Karpas-422 (cell line): ENCODE measurements around the gene GSTM1. TPM values are rescaled to one million over a fixed set of nuclear protein-coding genes. Genes with fewer than 3 reads are reported as not detected.

Experiments used
- DNase-seq: peaks from one replicate; pipeline ENCODE4 v3.0.0-alpha.2; 2015
- H2AFZ ChIP-seq: fragments of 200-600 bp; sonication (generic); 2 replicates; pipeline ENCODE4 v1.6.1; 2014; ENCODE audit warnings: antibody characterized with exemption, low read length, mixed read lengths
- H3K27ac ChIP-seq: fragments of 200-600 bp; sonication (generic); 2 replicates; pipeline ENCODE4 v1.5.1; 2014; ENCODE audit warnings: mild to moderate bottlenecking, low read length, moderate library complexity
- H3K27me3 ChIP-seq: fragments of 200-600 bp; sonication (generic); 2 replicates; pipeline ENCODE4 v1.6.1; 2014; ENCODE audit warnings: low read length, mixed read lengths
- H3K36me3 ChIP-seq: fragments of 200-600 bp; sonication (generic); 2 replicates; pipeline ENCODE4 v1.6.1; 2014; ENCODE audit warnings: low read length, mixed read lengths; ENCODE audit not compliant: insufficient read depth
- H3K4me1 ChIP-seq: fragments of 200-600 bp; sonication (generic); 2 replicates; pipeline ENCODE4 v1.6.1; 2014; ENCODE audit warnings: mild to moderate bottlenecking, low read length, mixed read lengths
- H3K4me2 ChIP-seq: fragments of 200-600 bp; sonication (generic); 2 replicates; pipeline ENCODE4 v1.6.1; 2014; ENCODE audit warnings: low read length, low read depth, mild to moderate bottlenecking; ENCODE audit not compliant: poor library complexity, severe bottlenecking
- H3K4me3 ChIP-seq: fragments of 200-600 bp; sonication (generic); 2 replicates; pipeline ENCODE4 v1.5.1; 2014; ENCODE audit warnings: mild to moderate bottlenecking, antibody characterized with exemption, low read length, mixed read lengths
- H3K79me2 ChIP-seq: fragments of 200-600 bp; sonication (generic); 2 replicates; pipeline ENCODE4 v1.6.1; 2014; ENCODE audit warnings: mild to moderate bottlenecking, low read length, mixed read lengths
- H3K9ac ChIP-seq: fragments of 200-600 bp; sonication (generic); 2 replicates; pipeline ENCODE4 v1.6.0; 2014; ENCODE audit warnings: low read length
- H3K9me2 ChIP-seq: fragments of 200-600 bp; sonication (generic), shearing (Covaris generic); replicated peaks from 2 replicates; pipeline ENCODE4 v1.6.0; 2014; ENCODE audit warnings: mild to moderate bottlenecking, low read length, moderate library complexity; ENCODE audit not compliant: insufficient read depth
- H3K9me3 ChIP-seq: fragments of 300-700, 200-600 bp; sonication (generic); 2 replicates; pipeline ENCODE4 v1.6.1; 2014; ENCODE audit warnings: low read length, mixed read lengths
- H4K20me1 ChIP-seq: fragments of 200-600 bp; sonication (generic); 2 replicates; pipeline ENCODE4 v1.6.1; 2014; ENCODE audit warnings: mild to moderate bottlenecking, antibody characterized with exemption, low read length, low read depth; ENCODE audit not compliant: insufficient read depth
- total RNA-seq: library from RNA; depleted of rRNA; stranded (reverse); fragments of >200 nt; shearing (Covaris generic); gene quantifications from 2 replicates; pipeline ENCODE4 v1.2.3, GENCODE V29; 2014; ENCODE audit warnings: low replicate concordance

The GSTM1 gene
- total RNA-seq, 1 experiment from 2014 or later, result 14.4 TPM

DNA sequence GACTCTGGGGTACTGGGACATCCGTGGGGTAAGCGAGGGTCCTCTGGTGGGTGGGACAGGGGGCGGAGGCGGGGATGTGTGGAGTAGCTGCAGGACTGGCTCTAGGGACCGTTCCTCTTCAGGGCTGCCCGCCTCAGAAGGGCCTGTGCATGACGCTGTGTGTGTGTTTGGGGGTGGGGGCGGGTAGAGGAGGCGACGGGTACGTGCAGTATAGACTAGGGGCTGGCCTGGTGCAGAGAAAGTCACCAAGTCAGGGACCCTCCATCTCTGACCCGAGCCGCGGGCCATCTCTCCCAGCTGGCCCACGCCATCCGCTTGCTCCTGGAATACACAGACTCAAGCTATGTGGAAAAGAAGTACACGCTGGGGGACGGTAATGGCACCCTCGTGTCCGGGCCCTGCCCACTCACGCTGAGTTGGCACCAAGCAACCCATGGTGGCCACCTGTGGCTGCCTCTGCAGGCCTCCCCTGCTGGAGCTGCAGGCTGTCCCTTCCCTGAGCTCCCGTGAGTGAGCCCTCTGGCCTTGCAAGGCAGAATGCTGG lies 24.8 kb downstream of the GSTM1 start:
- no peaks in the 10 kb centered on the region for H3K27me3 ChIP-seq
- H3K79me2 ChIP-seq, result no peaks in the 10 kb centered on the region
- H3K9me3 ChIP-seq, result no peaks in the 10 kb centered on the region
- H3K36me3 ChIP-seq, result no peaks in the 10 kb centered on the region; the same call in 1 of the 2 replicates
- H4K20me1 ChIP-seq, result no peaks in the 10 kb centered on the region
- no peak for DNase-seq
- H3K4me2 ChIP-seq, result no peak overlapping the region
- no peaks in the 10 kb centered on the region for H3K9me2 ChIP-seq
- H3K4me3 ChIP-seq, result no peak overlapping the region
- H3K9ac ChIP-seq, result no peak overlapping the region
- no peak overlapping the region for H2AFZ ChIP-seq
- H3K4me1 ChIP-seq, result no peaks in the 10 kb centered on the region
- no peak overlapping the region for H3K27ac ChIP-seq

DNA sequence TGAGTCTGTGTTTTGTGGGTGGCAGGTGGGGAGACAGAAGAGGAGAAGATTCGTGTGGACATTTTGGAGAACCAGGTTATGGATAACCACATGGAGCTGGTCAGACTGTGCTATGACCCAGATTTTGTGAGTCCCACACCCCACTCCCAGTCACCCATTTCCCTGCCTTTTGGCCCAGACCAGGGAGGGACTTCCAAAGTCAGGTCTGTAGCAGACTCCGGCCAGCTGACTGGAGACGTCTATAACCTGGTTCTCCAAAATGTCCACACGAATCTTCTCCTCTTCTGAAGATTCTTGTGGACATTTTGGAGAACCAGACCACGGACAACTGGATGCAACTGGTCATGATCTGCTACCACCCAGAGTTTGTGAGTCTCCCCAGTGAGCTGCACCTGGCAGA lies 26.0 kb downstream of the GSTM1 start:
- Histone ChIP-seq H3K79me2 (no peaks in the 10 kb centered on the region), H4K20me1 (no peaks in the 10 kb centered on the region), H3K4me2 (no peak overlapping the region), H3K9me2 (no peaks in the 10 kb centered on the region), H2AFZ (no peak overlapping the region), H3K36me3 (no peaks in the 10 kb centered on the region; the same call in 1 of the 2 replicates), H3K27me3 (no peaks in the 10 kb centered on the region), H3K4me1 (peaks cover 2% of the 10 kb centered on the region), H3K4me3 (no peak overlapping the region), H3K27ac (no peak overlapping the region), H3K9ac (no peak overlapping the region), H3K9me3 (no peaks in the 10 kb centered on the region)
- DNase-seq, result no peak

DNA sequence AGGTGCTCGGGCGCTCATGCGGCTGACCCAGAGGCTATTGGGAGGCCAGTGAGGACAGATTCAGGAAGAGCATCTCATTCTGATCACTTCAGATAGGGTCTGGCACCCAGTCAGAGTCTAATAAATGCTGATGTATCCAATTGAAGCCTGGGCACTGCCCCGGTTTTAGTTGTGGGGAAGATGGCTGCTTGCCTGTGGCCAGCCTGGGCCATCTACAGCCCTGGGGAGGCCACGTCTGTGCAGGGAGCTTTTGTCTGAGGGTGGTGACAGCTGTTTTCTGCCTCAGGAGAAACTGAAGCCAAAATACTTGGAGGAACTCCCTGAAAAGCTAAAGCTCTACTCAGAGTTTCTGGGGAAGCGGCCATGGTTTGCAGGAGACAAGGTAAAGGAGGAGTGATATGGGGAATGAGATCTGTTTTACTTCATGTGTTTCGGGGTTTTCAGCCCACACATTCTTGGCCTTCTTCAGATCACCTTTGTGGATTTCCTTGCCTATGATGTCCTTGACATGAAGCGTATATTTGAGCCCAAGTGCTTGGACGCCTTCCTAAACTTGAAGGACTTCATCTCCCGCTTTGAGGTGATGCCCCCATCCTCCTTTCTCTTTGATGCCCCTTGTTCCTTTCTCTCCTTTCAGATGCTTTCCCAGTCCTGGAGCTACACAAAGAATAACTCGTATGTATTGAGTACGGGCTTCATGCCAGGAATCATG lies 27.2 kb downstream of the GSTM1 start:
- Histone ChIP-seq H3K9me2 (no peaks in the 10 kb centered on the region), H3K27ac (no peak overlapping the region), H3K4me2 (no peak overlapping the region), H3K4me3 (no peak overlapping the region), H2AFZ (no peak overlapping the region), H3K4me1 (peaks cover 14% of the 10 kb centered on the region), H3K79me2 (no peaks in the 10 kb centered on the region), H3K9me3 (no peaks in the 10 kb centered on the region), H3K9ac (no peak overlapping the region), H3K27me3 (no peaks in the 10 kb centered on the region), H3K36me3 (no peaks in the 10 kb centered on the region), H4K20me1 (no peaks in the 10 kb centered on the region)
- peak; percentile 32 for DNase-seq

DNA sequence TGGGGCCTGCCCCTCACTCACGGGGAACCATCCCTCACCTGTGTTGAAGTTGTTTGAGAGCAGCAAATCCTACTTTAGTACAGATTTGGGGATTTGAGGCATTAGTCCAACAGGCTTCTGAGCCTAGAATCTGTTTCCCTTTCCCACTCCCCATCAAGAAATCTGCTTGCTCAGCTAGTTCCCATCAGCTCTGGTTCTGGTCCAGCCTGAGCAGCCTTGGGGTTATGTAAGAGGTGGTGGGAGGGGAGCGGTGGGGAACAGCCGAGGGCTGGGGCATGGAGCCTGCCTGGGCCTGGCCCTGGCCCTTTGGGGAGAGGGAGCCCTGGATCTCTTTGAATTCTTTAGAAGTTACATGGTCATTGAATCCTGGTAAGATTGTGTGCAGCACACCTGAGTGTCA lies 28.5 kb downstream of the GSTM1 start:
- no peaks in the 10 kb centered on the region for H3K36me3 ChIP-seq
- no peaks in the 10 kb centered on the region for H3K27me3 ChIP-seq
- no peak overlapping the region for H3K27ac ChIP-seq
- H3K9me2 ChIP-seq, result no peaks in the 10 kb centered on the region
- no peaks in the 10 kb centered on the region for H3K9me3 ChIP-seq
- DNase-seq, result peak; percentile 27
- H2AFZ ChIP-seq, result no peak overlapping the region
- peaks cover 18% of the 10 kb centered on the region for H3K4me1 ChIP-seq
- no peaks in the 10 kb centered on the region for H4K20me1 ChIP-seq
- no peak overlapping the region for H3K4me3 ChIP-seq
- no peak overlapping the region for H3K9ac ChIP-seq
- no peak overlapping the region for H3K4me2 ChIP-seq
- H3K79me2 ChIP-seq, result no peaks in the 10 kb centered on the region

DNA sequence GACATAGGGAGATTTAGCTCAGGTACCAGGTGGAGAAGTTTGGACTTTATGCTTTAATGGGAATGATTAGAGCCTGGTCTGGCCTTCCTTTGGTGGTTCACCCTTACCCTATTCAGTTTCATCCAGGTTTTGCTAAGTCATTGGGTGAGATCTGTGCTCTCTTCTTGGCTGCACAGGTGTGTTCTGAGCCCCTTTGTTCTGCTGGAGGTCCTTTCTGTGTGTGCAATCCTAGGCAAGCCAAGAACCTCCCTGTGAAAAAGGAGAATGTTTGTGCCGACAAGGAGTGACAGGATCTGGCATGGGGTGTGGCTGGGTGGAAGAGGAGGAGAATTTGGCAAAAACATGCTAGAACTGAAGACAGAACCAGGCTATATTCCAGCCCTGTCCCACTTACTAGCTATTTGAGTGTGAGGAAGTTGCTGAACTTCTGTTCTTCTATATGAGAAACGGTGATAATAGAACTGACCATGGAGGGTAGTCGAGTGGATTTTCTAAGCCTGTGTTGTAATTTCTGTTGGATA lies 29.0 kb downstream of the GSTM1 start:
- Histone ChIP-seq H4K20me1 (no peaks in the 10 kb centered on the region), H3K9me3 (no peaks in the 10 kb centered on the region), H3K27ac (no peak overlapping the region), H3K4me3 (no peak overlapping the region), H3K36me3 (no peaks in the 10 kb centered on the region), H3K9me2 (no peaks in the 10 kb centered on the region), H3K4me2 (no peak overlapping the region), H3K9ac (no peak overlapping the region), H3K4me1 (peaks cover 18% of the 10 kb centered on the region), H3K27me3 (no peaks in the 10 kb centered on the region), H3K79me2 (no peaks in the 10 kb centered on the region), H2AFZ (no peak overlapping the region)
- no peak for DNase-seq

DNA sequence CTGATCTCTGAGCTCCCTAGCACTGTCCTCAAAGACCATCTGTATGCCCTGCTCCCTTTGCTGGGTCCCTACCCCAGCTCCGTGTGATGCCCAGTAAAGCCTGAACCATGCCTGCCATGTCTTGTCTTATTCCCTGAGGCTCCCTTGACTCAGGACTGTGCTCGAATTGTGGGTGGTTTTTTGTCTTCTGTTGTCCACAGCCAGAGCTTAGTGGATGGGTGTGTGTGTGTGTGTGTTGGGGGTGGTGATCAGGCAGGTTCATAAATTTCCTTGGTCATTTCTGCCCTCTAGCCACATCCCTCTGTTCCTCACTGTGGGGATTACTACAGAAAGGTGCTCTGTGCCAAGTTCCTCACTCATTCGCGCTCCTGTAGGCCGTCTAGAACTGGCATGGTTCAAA lies 30.1 kb downstream of the GSTM1 start:
- Histone ChIP-seq H3K27ac (no peak overlapping the region), H3K9me2 (no peaks in the 10 kb centered on the region), H3K9ac (no peak overlapping the region), H3K4me2 (no peak overlapping the region), H3K9me3 (no peaks in the 10 kb centered on the region), H4K20me1 (no peaks in the 10 kb centered on the region), H3K79me2 (no peaks in the 10 kb centered on the region), H2AFZ (no peak overlapping the region), H3K36me3 (no peaks in the 10 kb centered on the region), H3K4me3 (no peak overlapping the region), H3K27me3 (no peaks in the 10 kb centered on the region), H3K4me1 (peaks cover 18% of the 10 kb centered on the region)
- DNase-seq, result no peak

DNA sequence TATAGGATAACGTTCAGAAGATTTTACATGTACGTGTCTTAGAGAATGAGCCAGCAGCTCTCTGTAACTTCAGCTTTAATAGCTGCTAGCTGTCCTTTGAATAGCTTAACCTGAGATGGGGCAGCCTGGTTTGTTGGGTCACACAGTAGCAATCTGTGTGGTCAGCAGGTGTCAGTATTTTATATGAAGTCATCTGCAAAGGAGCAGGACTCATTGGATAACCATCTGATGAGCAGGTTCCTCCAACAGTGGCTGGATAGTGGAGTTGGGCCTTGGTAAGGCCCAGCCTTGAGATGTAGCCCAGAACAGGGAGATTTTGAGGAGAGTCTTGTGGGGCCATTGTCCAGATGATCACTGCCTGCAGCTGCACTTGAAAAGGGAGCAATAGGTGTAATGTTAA lies 30.9 kb downstream of the GSTM1 start:
- Histone ChIP-seq H3K4me2 (no peak overlapping the region), H2AFZ (no peak overlapping the region), H3K9ac (no peak overlapping the region), H3K4me3 (no peak overlapping the region), H3K79me2 (no peaks in the 10 kb centered on the region), H3K27ac (no peak overlapping the region), H3K27me3 (no peaks in the 10 kb centered on the region), H3K4me1 (peaks cover 18% of the 10 kb centered on the region), H3K9me2 (no peaks in the 10 kb centered on the region), H3K9me3 (no peaks in the 10 kb centered on the region), H4K20me1 (no peaks in the 10 kb centered on the region), H3K36me3 (no peaks in the 10 kb centered on the region)
- DNase-seq, result peak; percentile 42

DNA sequence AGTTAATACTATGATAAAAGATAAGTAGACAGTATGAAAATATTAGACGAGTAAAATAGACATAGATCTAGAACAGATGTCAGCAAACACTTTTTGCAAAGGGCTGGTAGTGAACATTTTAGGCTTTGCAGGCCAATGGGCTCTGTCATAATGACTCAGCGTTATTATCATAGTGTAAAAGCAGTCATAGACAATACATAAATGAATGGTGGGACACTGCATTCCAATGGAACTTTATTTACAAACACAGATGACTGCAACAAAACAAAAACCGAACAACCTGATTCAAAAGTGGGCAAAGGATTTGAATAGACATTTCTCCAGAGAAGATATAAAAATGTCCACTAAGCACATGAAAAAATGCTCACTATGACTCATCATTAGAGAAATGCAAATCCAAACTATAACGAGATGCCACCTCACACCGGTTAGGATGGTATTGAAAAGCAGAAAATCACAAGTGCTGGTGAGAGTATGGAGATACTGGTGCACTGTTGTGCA lies 31.8 kb downstream of the GSTM1 start:
- H3K4me1 ChIP-seq, result peaks cover 18% of the 10 kb centered on the region
- DNase-seq, result peak; percentile 64
- no peaks in the 10 kb centered on the region for H3K27me3 ChIP-seq
- no peak overlapping the region for H3K4me3 ChIP-seq
- H3K79me2 ChIP-seq, result no peaks in the 10 kb centered on the region
- peak overlapping the region; percentile 15 for H3K4me2 ChIP-seq
- H3K36me3 ChIP-seq, result no peaks in the 10 kb centered on the region
- no peaks in the 10 kb centered on the region for H3K9me2 ChIP-seq
- H3K9me3 ChIP-seq, result no peaks in the 10 kb centered on the region
- H2AFZ ChIP-seq, result no peak overlapping the region
- H3K9ac ChIP-seq, result no peak overlapping the region
- no peaks in the 10 kb centered on the region for H4K20me1 ChIP-seq
- H3K27ac ChIP-seq, result no peak overlapping the region
